Heart left ventricle (tissue), 16 donors: ENCODE results near the gene UPK3B. TPM values are rescaled to one million over a fixed set of nuclear protein-coding genes. Genes with fewer than 3 reads are reported as not detected.
"Not testable (repeated sequence)": the region's sequence is repeated elsewhere in the genome, so short reads cannot be mapped to it uniquely, and the experiment has no call there.

Experiments used
- ATAC-seq, 4 donors: fragments of 200-7000 bp; cut with Tn5 transposase; one replicate each; pipeline ENCODE4 v1.9.1; 2020 to 2022; ENCODE audit warnings: moderate library complexity in 4 of 4, mild to moderate bottlenecking in 3 of 4, moderate number of reproducible peaks in 1 of 4
- DNase-seq, 5 donors: peaks; one replicate each; pipeline ENCODE4 v3.0.0-alpha.2; 2020
- H3K27ac ChIP-seq, 12 donors: fragments of 200-600 bp; sonication (generic) in 4 of 12; one replicate each; pipeline versions ENCODE4 v1.5.0 to v1.8.0; 2016 to 2022; ENCODE audit warnings: mild to moderate bottlenecking in 2 of 12
- H3K27me3 ChIP-seq, 9 donors: fragments of 200-600 bp; sonication (generic) in 2 of 9; one replicate each; pipeline versions ENCODE4 v1.5.1 to v1.8.0; 2016 to 2022; ENCODE audit warnings: mild to moderate bottlenecking in 3 of 9
- H3K36me3 ChIP-seq, 9 donors: fragments of 200-600 bp; sonication (generic) in 2 of 9; one replicate each; pipeline versions ENCODE4 v1.5.0 to v1.8.0; 2018 to 2022; ENCODE audit warnings: mild to moderate bottlenecking in 2 of 9
- H3K4me1 ChIP-seq, 12 donors: fragments of 200-600 bp; sonication (generic) in 4 of 12; one replicate each; pipeline versions ENCODE4 v1.5.0 to v1.8.0; 2016 to 2022; ENCODE audit warnings: mild to moderate bottlenecking in 3 of 12
- H3K4me3 ChIP-seq, 12 donors: fragments of 200-600 bp; sonication (generic) in 4 of 12; one replicate each; pipeline versions ENCODE4 v1.5.0 to v1.8.0; 2017 to 2022; ENCODE audit warnings: mild to moderate bottlenecking in 9 of 12, moderate library complexity in 4 of 12
- H3K9me3 ChIP-seq, 12 donors: fragments of 200-600 bp; sonication (generic) in 4 of 12; one replicate each; pipeline versions ENCODE4 v1.5.0 to v1.8.0; 2016 to 2022; ENCODE audit warnings: mild to moderate bottlenecking in 1 of 12
- POLR2A ChIP-seq, 2 donors: fragments of 450-650 bp; IDR thresholded peaks; one replicate each; pipeline ENCODE4 v1.6.1; 2017; ENCODE audit warnings: antibody characterized with exemption in 2 of 2, mild to moderate bottlenecking in 2 of 2, moderate library complexity in 2 of 2
- WGBS, 4 donors: extraction: QIAGEN DNeasy Blood & Tissue Kit in 2 of 4; methylation state at CpG; one replicate each; pipeline versions ENCODE4 v1.1.5 to v1.1.7; 2013 to 2018; 5-methylcytosine and 5-hydroxymethylcytosine counted together
- intact Hi-C, 10 donors: fragments of 100-400 bp; cut with DNase I; formaldehyde crosslinking; loops; one replicate each; pipeline versions ENCODE4 v1.11.1 to v1.14.2; 2022
- polyA plus RNA-seq, 2 donors: library from polyadenylated mRNA; stranded (reverse); fragments of 200-250 nt; gene quantifications; one replicate each; pipeline ENCODE4 v1.2.3, GENCODE V29; 2013
- total RNA-seq, 9 donors: library from RNA; depleted of rRNA in 2 of 9; stranded (reverse); fragments of >200 nt in 2 of 9; fragmentation: NEBNext Ultra II Directional in 3 of 9; extraction: Animal tissue kit (Norgen Biotek cat#: 25700) in 3 of 9; gene quantifications; one replicate each; pipeline versions ENCODE4 v1.1.0 to v1.2.4, GENCODE V29; 2016 to 2023
- TF ChIP-seq, protein P1 (sequence below), 12 donors: fragments of 200-600 bp; sonication (generic) in 4 of 12; IDR thresholded peaks; one replicate each; pipeline versions ENCODE4 v1.5.0 to v1.8.0; 2018 to 2022; ENCODE audit warnings: antibody characterized with exemption in 12 of 12, mild to moderate bottlenecking in 5 of 12
- donor health status: ischemic (EF 13 %, LVEDD 7.1; RV severe dilation, severe dysfunction).
- donor health status: healthy with polysubstance abuse.
- donor health status: DM: no; HTN: yes; CAD: no.
- donor health status: DM: no; HTN: no; CAD: no.
- donor health status: ischemic (EF 25% LVEDD 6.9; RV normal size, moderate dysfunction).
- donor health status: ischemic (EF 25% LVEDD 5.7; RV mildly dilated, moderate dysfunction).
- donor health status: healthy.
- donor health status: DM: yes; HTN: yes; CAD: no.
- donor health status: ischemic (EF 35%, LVEDD 5.7; RV mildly dilated, moderate dysfunction).
- donor health status: nonischemic (EF 11% LVEDD 7.7; RV severe dilation, severe dysfunction).
- donor health status: DM: yes; HTN: yes; CAD: no.
- donor health status: PGD.
- donor health status: ischemic (EF 29% LVEDD 5.4; RV normal size, mild dysfunction).
- donor health status: nonischemic (EF 23%, LVEDD 6.1; RV moderate dilation, normal function).

Gene UPK3B
- total and polyA plus RNA-seq, 11 donors = 0.19 to 238 (median 0.32) TPM; not detected in 6

- TF ChIP-seq POLR2A (IDR thresholded peaks at IDR 0.05) = no peak
- TF ChIP-seq, protein P1, sequence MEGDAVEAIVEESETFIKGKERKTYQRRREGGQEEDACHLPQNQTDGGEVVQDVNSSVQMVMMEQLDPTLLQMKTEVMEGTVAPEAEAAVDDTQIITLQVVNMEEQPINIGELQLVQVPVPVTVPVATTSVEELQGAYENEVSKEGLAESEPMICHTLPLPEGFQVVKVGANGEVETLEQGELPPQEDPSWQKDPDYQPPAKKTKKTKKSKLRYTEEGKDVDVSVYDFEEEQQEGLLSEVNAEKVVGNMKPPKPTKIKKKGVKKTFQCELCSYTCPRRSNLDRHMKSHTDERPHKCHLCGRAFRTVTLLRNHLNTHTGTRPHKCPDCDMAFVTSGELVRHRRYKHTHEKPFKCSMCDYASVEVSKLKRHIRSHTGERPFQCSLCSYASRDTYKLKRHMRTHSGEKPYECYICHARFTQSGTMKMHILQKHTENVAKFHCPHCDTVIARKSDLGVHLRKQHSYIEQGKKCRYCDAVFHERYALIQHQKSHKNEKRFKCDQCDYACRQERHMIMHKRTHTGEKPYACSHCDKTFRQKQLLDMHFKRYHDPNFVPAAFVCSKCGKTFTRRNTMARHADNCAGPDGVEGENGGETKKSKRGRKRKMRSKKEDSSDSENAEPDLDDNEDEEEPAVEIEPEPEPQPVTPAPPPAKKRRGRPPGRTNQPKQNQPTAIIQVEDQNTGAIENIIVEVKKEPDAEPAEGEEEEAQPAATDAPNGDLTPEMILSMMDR (IDR thresholded peaks at IDR 0.05) = no peak
- H3K9me3 ChIP-seq = no peaks in the 10 kb centered on the region
- ATAC-seq (no peak), DNase-seq (no peak)
- peak overlapping the region in 1 of 12 donors; percentile 23 for H3K27ac ChIP-seq
- 88 to 90% (median 89%) methylated on average over 11 of the region's 11 CpGs for WGBS, 4 donors
- H3K4me3 ChIP-seq = no peak overlapping the region
- peaks cover 0 to 4% (median under 1%) of the 10 kb centered on the region in 12 donors for H3K4me1 ChIP-seq
- H3K36me3 ChIP-seq = peaks cover 0 to 19% (median 11%) of the 10 kb centered on the region in 9 donors
- no peaks in the 10 kb centered on the region for H3K27me3 ChIP-seq
- intact Hi-C loops = loop anchor here in 3 of 10 donors (10.0 kb wide), 1 partner anchor 487 kb away; no protein-coding TSS in a partner anchor
These were observed 2.5 kb upstream of the UPK3B start for GRCh38 chr7:76507723-76508406.

DNA sequence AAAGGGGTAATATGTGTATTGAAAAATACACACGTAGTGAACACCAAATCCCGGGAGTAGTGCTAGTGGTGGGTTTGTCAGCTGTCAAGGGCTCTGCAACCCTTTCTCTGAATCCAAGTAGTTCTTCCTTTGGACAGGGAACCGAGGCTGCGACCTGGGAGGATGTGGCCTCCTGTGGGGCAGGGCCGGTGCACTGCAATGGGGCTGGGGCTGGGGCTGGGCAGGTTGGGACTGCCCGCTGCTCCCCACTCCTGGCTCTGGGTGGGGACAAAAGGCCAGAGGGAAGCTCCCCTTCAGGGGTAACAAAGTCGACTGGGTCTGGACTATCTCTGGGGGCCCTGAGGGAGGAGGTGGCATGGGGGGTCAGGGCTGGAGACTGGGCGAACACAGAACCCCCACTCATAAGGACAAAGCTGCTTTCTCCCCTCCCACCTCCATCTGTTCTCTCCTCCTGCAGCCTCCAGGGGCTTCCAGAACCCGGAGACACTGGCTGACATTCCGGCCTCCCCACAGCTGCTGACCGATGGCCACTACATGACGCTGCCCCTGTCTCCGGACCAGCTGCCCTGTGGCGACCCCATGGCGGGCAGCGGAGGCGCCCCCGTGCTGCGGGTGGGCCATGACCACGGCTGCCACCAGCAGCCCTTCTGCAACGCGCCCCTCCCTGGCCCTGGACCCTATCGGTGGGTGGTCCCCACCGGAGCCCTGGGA is 1.0 kb downstream of the UPK3B start:
- not testable (repeated sequence) for ATAC-seq
- peak in 1 of 5 donors; percentile 9 for DNase-seq
- WGBS, 4 donors = 73 to 96% (median 86%) methylated on average over 5 to 17 of the region's 24 CpGs; no CpG with 5 or more reads in 1 of the 4 donors

GRCh38 chr7:76511911-76512885 is 1.8 kb downstream of the UPK3B start:
- H3K4me1 ChIP-seq, H3K27ac ChIP-seq, intact Hi-C loops, H3K9me3 ChIP-seq, H3K4me3 ChIP-seq, H3K36me3 ChIP-seq, H3K27me3 ChIP-seq: not testable (repeated sequence)
- 79 to 85% methylated on average over 13 to 19 of the region's 31 CpGs; no CpG with 5 or more reads in 2 of the 4 donors for WGBS, 4 donors
- DNase-seq (peak in 1 of 5 donors; percentile 29), ATAC-seq (peak; percentile 36 to 81 (median 80))

More for the DNA sequence above, 1.0 kb downstream of the UPK3B start:
- H3K4me3 ChIP-seq, H3K4me1 ChIP-seq, H3K27me3 ChIP-seq, H3K9me3 ChIP-seq, H3K36me3 ChIP-seq, H3K27ac ChIP-seq, intact Hi-C loops: not testable (repeated sequence)

DNA sequence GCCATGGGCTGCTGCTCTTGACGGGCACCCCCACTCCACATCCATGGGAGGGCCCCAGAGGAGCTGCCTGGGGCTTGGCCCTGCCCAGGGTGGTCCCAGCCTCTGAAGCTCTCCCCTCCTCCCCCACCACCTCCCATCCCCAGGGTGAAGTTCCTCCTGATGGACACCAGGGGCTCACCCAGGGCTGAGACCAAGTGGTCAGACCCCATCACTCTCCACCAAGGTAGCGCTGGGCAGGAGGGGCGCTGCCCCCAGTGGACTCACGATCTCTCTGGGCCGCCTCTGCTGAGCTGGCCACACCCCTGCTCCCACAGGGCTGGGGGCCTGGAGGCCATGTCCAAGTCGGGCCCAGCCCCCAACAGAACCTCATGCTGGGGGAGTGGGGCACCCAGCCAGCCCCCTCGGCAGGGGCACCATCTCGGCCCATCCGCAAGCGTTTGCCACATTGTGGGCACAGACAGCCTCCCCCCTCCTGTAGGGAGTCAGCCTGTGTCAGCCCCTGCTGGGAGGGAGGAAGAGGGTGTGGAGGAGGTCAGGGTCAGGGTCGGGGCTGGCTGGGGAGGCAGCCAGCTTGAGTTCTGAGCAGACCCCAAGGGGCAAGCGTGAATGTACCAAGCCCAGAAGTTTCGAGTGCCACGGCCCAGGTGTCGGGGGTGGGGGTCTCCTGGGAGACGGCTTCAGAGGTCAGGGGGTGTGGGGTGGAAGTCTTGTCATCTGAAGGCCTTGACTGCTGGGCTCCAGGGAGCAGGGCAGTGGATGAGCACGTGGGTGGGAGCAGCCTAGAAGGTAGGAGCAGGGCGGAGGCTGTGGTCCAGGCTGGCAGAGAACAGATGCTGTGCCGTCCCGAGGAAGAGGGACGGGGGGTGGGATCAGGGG is 2.8 kb downstream of the UPK3B start:
- Histone ChIP-seq H3K36me3 (no peaks in the 10 kb centered on the region), H3K9me3 (no peaks in the 10 kb centered on the region), H3K27ac (no peak overlapping the region), H3K27me3 (no peaks in the 10 kb centered on the region), H3K4me3 (no peak overlapping the region), H3K4me1 (peaks cover 0 to 10% (median 4%) of the 10 kb centered on the region in 12 donors)
- ATAC-seq (peak in 3 of 4 donors; percentile 7 to 26 (median 11)), DNase-seq (peak in 1 of 5 donors; percentile 29)
- TF ChIP-seq, protein P1 (IDR thresholded peaks at IDR 0.05) = peak in 2 of 12 donors; percentile 7 to 31
- no peak for TF ChIP-seq POLR2A (IDR thresholded peaks at IDR 0.05)
- intact Hi-C loops = no loop called here
- 46 to 59% (median 52%) methylated on average over 13 to 21 of the region's 21 CpGs for WGBS, 4 donors
